HepG2 (cell line): ENCODE data around the gene ZBTB46. TPM values are rescaled to one million over a fixed set of nuclear protein-coding genes. Genes with fewer than 3 reads are reported as not detected.

Experiments
- GABPB1 ChIP-seq: IDR thresholded peaks from 2 replicates; pipeline ENCODE4 v1.6.1; 2016; ENCODE audit warnings: mild to moderate bottlenecking, missing genetic modification reagents, moderate library complexity, missing compliant biosample characterization
- HNRNPH1 ChIP-seq: fragments of 200-400 bp; formaldehyde crosslinking; optimal IDR thresholded peaks from 2 replicates; pipeline ENCODE3; 2017; ENCODE audit warnings: mild to moderate bottlenecking, low read depth, low read length
- HNRNPLL ChIP-seq: fragments of 200-400 bp; formaldehyde crosslinking; IDR thresholded peaks from 2 replicates; pipeline ENCODE4 v1.6.1; 2017; ENCODE audit warnings: mild to moderate bottlenecking, low read depth, low read length; ENCODE audit not compliant: poor library complexity, severe bottlenecking
- MEIS2 ChIP-seq: sonication (generic); formaldehyde crosslinking; IDR thresholded peaks from 2 replicates; pipeline ENCODE4 v1.9.0; 2021; ENCODE audit warnings: mild to moderate bottlenecking, missing genetic modification reagents
- NR2F1 ChIP-seq, 2 experiments: fragments of 450-650 bp in 1 of 2; formaldehyde crosslinking in 1 of 2; IDR thresholded peaks; 2 replicates each; pipeline versions ENCODE4 v1.5.0 to v1.6.1; 2016 to 2020; ENCODE audit warnings: mild to moderate bottlenecking in 1 of 2, missing compliant biosample characterization in 1 of 2, missing genetic modification reagents in 1 of 2, moderate library complexity in 1 of 2
- PRDM4 ChIP-seq: sonication (generic); formaldehyde crosslinking; IDR thresholded peaks from 2 replicates; pipeline ENCODE4 v1.9.0; 2021; ENCODE audit warnings: missing genetic modification reagents, borderline replicate concordance
- SIN3A ChIP-seq: IDR thresholded peaks from 2 replicates; pipeline ENCODE4 v1.6.1; 2011; ENCODE audit warnings: low read depth, mild to moderate bottlenecking, control low read depth, low read length, borderline replicate concordance
- SMARCC2 ChIP-seq: fragments of 450-650 bp; IDR thresholded peaks from 2 replicates; pipeline ENCODE4 v1.6.1; 2017; ENCODE audit warnings: antibody characterized with exemption, mild to moderate bottlenecking
- TP53 ChIP-seq: sonication (generic); formaldehyde crosslinking; conservative IDR thresholded peaks from 2 replicates; pipeline ENCODE4 v1.4.0; 2020; ENCODE audit warnings: missing genetic modification reagents
- ZBED4 ChIP-seq: sonication (generic); formaldehyde crosslinking; IDR thresholded peaks from 2 replicates; pipeline ENCODE4 v1.4.0; 2020; ENCODE audit warnings: missing genetic modification reagents, borderline replicate concordance
- ZBTB25 ChIP-seq: IDR thresholded peaks from 2 replicates; pipeline ENCODE4 v1.6.1; 2018; ENCODE audit warnings: missing genetic modification reagents
- ZNF205 ChIP-seq: IDR thresholded peaks from 2 replicates; pipeline ENCODE4 v1.6.1; 2018; ENCODE audit warnings: missing biosample characterization, missing genetic modification reagents
- ZNF331 ChIP-seq: sonication (generic); formaldehyde crosslinking; IDR thresholded peaks from 2 replicates; pipeline ENCODE4 v1.4.0; 2020; ENCODE audit warnings: missing genetic modification reagents
- ZNF382 ChIP-seq: sonication (generic); formaldehyde crosslinking; IDR thresholded peaks from 2 replicates; pipeline ENCODE4 v1.5.0; 2020; ENCODE audit warnings: missing genetic modification reagents, mild to moderate bottlenecking, borderline replicate concordance
- ZNF44 ChIP-seq: sonication (generic); formaldehyde crosslinking; IDR thresholded peaks from 2 replicates; pipeline ENCODE4 v1.5.1; 2020; ENCODE audit warnings: mild to moderate bottlenecking, missing genetic modification reagents
- ZNF577 ChIP-seq: sonication (generic); formaldehyde crosslinking; IDR thresholded peaks from 2 replicates; pipeline ENCODE4 v1.4.0; 2020; ENCODE audit warnings: mild to moderate bottlenecking, low read depth, missing genetic modification reagents, borderline replicate concordance
- ZNF652 ChIP-seq: IDR thresholded peaks from 2 replicates; pipeline ENCODE4 v1.6.1; 2016; ENCODE audit warnings: low read depth, borderline replicate concordance
- ZXDC ChIP-seq: sonication (generic); formaldehyde crosslinking; IDR thresholded peaks from 2 replicates; pipeline ENCODE4 v1.5.0; 2020; ENCODE audit warnings: mild to moderate bottlenecking, missing genetic modification reagents
- polyA plus RNA-seq, 8 experiments: library from polyadenylated mRNA; depleted of rRNA in 3 of 8; stranded (reverse) in 7 of 8; unstranded in 1 of 8; fragments of >200 nt; fragmentation: Illumina TruSeq in 4 of 8; extraction: Trizol in 4 of 8; gene quantifications; 2 replicates each; pipeline versions ENCODE4 v1.2.1 to v1.2.3, GENCODE V29; 2011 to 2016; ENCODE audit warnings: low read depth in 4 of 8, missing spikeins in 1 of 8, mixed read lengths in 1 of 8; ENCODE audit not compliant: insufficient read depth in 1 of 8
- total RNA-seq, 5 experiments: library from RNA; depleted of rRNA; stranded (reverse); fragments of >200 nt; fragmentation: Illumina TruSeq; extraction: Trizol; gene quantifications; 2 replicates each; pipeline ENCODE4 v1.2.3, GENCODE V29; 2016; ENCODE audit warnings: low read depth in 1 of 5

Gene ZBTB46
- total and polyA plus RNA-seq, 2 of the 13 experiments (the other 11 are each of a cell fraction or from before 2014, with no cell fraction given) = 1.6 to 13.5 TPM

- no peak for TF ChIP-seq PRDM4
- no peak for TF ChIP-seq TP53 (CRISPR knock-in tag)
- no peak for TF ChIP-seq HNRNPLL
- peak; percentile 9; the same call in 1 of the 2 replicates for TF ChIP-seq ZNF44 (CRISPR knock-in tag)
- TF ChIP-seq SMARCC2 = no peak
- no peak for TF ChIP-seq ZNF577 (CRISPR knock-in tag)
- TF ChIP-seq ZNF652 (CRISPR knock-in tag) = no peak
- TF ChIP-seq ZXDC = no peak
- no peak for TF ChIP-seq HNRNPH1
- no peak for TF ChIP-seq NR2F1 (CRISPR knock-in tag; IDR thresholded peaks at IDR 0.05)
- TF ChIP-seq SIN3A = no peak
- TF ChIP-seq ZNF382 (CRISPR knock-in tag) = no peak
- peak; percentile 3; the same call in 1 of the 2 replicates for TF ChIP-seq ZNF331 (CRISPR knock-in tag)
- no peak for TF ChIP-seq GABPB1 (CRISPR knock-in tag)
- no peak for TF ChIP-seq ZNF205 (CRISPR knock-in tag)
- TF ChIP-seq MEIS2 (CRISPR knock-in tag) = no peak
- TF ChIP-seq ZBTB25 (CRISPR knock-in tag) = no peak
- no peak; the same call in 1 of the 2 replicates for TF ChIP-seq ZBED4 (CRISPR knock-in tag)
Observed at GRCh38 chr20:63863021-63863797, 32.1 kb upstream of the ZBTB46 start (continued).
